ENCODE measurements around the gene OSBP2.

Gene OSBP2

DNA sequence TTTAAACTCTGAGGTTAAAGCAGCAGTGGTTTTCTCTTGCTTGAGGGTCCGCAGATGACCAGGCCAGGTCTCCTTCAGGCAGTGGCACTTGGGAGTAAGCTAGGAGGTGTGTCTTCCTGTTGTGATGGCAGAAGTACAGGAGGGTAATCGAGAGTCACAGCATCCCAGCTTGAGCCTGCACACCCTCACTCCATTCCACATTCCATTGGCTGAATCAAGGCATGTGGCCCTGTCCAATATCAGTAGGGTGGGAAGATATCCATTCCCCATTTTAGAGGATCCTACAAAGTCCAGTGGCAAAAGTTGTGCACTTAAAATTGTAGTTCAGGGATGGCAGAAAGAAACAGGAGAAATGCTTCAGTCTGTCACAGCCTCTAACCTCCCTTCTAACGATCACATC is 23.3 kb downstream of the OSBP2 start:
- no peak overlapping the region for H3K4me3 ChIP-seq (ENCODE audit: low read depth, low read length)
- DNase-seq (ENCODE audit: low read depth): no peak
- TF ChIP-seq, protein P1, sequence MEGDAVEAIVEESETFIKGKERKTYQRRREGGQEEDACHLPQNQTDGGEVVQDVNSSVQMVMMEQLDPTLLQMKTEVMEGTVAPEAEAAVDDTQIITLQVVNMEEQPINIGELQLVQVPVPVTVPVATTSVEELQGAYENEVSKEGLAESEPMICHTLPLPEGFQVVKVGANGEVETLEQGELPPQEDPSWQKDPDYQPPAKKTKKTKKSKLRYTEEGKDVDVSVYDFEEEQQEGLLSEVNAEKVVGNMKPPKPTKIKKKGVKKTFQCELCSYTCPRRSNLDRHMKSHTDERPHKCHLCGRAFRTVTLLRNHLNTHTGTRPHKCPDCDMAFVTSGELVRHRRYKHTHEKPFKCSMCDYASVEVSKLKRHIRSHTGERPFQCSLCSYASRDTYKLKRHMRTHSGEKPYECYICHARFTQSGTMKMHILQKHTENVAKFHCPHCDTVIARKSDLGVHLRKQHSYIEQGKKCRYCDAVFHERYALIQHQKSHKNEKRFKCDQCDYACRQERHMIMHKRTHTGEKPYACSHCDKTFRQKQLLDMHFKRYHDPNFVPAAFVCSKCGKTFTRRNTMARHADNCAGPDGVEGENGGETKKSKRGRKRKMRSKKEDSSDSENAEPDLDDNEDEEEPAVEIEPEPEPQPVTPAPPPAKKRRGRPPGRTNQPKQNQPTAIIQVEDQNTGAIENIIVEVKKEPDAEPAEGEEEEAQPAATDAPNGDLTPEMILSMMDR (IDR thresholded peaks at IDR 0.05; ENCODE audit: control insufficient read depth, extremely low read depth, insufficient read depth): no peak

DNA sequence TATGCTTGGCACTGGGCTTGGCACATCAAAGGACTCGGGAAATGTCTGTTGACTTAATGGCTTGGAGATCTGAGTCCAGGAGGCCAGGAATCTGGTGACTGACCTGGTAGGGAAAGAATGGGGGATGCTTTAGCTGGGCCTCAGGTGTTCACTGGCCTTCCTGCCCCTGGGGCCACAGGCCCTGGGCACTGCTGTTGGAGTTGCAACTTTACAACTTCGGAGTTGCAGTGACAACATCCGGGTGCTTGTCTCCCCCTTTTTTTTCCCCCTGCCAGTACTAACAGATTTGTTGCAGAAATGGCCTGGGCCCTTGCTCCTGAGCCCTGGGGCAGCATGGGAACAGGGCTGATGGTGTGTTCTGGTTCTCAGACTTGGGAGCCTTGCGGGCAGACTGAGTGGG is 23.8 kb downstream of the OSBP2 start:
- TF ChIP-seq, protein P1 (IDR thresholded peaks at IDR 0.05; ENCODE audit: control insufficient read depth, extremely low read depth, insufficient read depth): no peak
- H3K4me3 ChIP-seq (ENCODE audit: low read depth, low read length): no peak overlapping the region
- DNase-seq (ENCODE audit: low read depth): no peak

DNA sequence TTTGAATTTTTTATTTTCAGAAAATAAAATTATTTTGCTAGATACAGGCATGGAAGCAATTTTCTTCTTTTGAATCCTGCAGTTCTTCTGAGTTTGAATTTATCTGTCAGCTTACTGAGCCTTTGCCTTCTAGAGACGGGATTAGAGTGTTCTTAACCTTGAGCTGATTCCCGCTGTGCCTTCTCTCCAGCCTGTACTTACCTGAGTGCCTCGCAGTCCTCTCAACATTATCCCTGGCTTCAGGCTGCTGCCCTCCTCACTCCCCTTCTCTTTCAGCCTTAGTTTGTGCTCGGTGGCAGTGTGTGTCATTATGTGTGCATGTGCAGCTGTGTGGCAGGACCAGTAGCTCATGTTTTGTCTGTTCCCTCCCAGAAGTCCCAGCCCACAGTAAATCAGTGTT is 24.3 kb downstream of the OSBP2 start:
- no peak for DNase-seq (ENCODE audit: low read depth)
- TF ChIP-seq, protein P1 (IDR thresholded peaks at IDR 0.05; ENCODE audit: control insufficient read depth, extremely low read depth, insufficient read depth): no peak
- H3K4me3 ChIP-seq (ENCODE audit: low read depth, low read length): no peak overlapping the region

DNA sequence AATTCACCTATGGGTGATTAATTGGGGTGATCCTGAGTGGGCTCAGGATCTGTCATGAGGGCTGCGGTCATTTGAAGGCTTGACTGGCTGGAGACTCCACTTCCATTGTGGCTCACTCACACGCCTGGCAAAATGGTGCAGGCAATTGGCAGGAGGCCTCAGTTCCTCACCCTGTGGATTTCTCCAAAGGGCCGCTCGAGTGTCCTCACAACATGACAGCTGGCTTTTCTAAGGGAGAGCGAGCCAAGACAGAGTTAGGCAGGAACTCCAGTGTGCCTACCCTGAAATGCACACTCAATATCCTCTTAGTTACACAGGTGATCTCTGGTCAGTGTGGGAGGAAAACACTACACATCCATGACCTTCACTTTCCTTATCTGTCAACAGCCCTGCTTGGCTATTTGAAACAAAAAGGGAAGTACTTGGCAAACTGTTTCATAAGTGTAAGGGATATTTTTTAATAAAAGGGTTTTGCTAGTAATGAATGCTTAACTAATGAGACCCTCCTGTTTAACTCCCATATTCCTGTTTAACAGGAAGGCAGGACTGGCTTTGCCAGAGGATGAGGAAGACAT is 25.7 kb downstream of the OSBP2 start:
- DNase-seq (ENCODE audit: low read depth): no peak
- TF ChIP-seq, protein P1 (IDR thresholded peaks at IDR 0.05; ENCODE audit: control insufficient read depth, extremely low read depth, insufficient read depth): no peak
- H3K4me3 ChIP-seq (ENCODE audit: low read depth, low read length): no peak overlapping the region

DNA sequence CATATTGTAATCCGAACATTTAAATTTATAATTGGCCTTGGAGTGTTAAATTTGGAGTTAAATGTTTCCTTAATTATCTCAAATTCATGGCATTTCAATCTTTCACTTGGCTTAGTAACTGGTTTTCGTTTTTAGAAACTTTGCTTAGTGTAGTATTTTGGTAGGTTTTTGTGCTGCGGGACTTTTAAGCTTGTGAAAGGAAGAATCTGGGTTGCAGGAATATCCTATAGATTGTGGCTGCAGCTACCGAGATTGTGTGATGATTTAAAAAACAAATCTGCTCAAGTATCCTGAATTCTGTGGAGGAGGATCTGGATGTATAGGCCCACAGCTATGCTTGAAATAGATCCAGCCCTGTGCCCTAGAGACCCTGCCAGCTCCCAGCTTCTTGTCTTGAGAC is 27.1 kb downstream of the OSBP2 start:
- TF ChIP-seq, protein P1 (IDR thresholded peaks at IDR 0.05; ENCODE audit: control insufficient read depth, extremely low read depth, insufficient read depth): no peak
- no peak overlapping the region for H3K4me3 ChIP-seq (ENCODE audit: low read depth, low read length)

DNA sequence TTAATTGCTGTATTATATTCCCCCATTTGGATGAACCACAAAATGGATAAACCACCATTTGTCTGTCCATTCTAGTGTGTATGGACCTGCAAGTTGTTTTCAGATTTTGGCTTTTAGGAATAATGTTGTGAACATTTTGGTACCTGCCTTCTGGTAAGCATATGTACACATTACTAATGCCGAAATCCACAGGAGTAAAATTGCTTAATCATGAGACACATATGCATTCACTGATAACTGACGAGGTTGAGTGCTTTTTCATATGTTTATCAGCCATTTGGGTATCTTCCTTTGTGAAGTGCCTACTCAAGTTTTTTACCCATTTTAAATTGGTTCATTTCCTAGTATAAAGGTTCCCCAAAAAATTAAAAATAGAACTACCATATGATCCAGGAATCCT is 34.2 kb downstream of the OSBP2 start:
- no peak overlapping the region for H3K4me3 ChIP-seq (ENCODE audit: low read depth, low read length)
- DNase-seq (ENCODE audit: low read depth): no peak
- TF ChIP-seq, protein P1 (IDR thresholded peaks at IDR 0.05; ENCODE audit: control insufficient read depth, extremely low read depth, insufficient read depth): no peak

More for the DNA sequence above, 27.1 kb downstream of the OSBP2 start:
- DNase-seq (ENCODE audit: low read depth): no peak

DNA sequence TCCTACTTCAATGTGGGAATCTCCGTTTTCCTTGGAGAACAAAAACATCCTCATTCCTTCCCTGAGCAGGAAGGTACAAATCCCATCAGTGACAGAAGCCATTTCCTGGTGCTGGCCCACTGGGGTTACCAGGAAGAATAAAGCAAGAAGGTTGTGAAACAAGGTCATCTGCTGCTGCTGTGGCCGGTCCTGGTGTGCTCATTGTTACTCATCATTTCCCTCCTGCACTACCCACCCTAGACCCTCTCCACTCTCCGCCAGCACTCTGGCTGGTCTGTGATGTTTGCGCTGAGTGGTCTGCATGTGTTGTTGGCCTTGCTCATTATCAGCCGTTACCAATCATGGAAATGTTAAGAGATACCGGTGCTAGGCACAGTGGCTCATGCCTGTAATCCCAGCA is 37.0 kb downstream of the OSBP2 start:
- H3K4me3 ChIP-seq (ENCODE audit: low read depth, low read length): no peak overlapping the region
- TF ChIP-seq, protein P1 (IDR thresholded peaks at IDR 0.05; ENCODE audit: control insufficient read depth, extremely low read depth, insufficient read depth): no peak
- DNase-seq (ENCODE audit: low read depth): no peak
